GM10266 (cell line): ENCODE measurements around the gene CREM.

Experiments
- DNase-seq: peaks from one replicate; pipeline ENCODE4 v3.0.0; 2012; ENCODE audit errors: extremely low spot score
- TF ChIP-seq, protein P1 (sequence below): IDR thresholded peaks from 2 replicates; pipeline ENCODE4 v1.5.1; 2012; ENCODE audit warnings: mild to moderate bottlenecking, low read depth; ENCODE audit not compliant: control insufficient read depth, insufficient read depth; ENCODE audit errors: missing control alignments

Gene CREM

DNA sequence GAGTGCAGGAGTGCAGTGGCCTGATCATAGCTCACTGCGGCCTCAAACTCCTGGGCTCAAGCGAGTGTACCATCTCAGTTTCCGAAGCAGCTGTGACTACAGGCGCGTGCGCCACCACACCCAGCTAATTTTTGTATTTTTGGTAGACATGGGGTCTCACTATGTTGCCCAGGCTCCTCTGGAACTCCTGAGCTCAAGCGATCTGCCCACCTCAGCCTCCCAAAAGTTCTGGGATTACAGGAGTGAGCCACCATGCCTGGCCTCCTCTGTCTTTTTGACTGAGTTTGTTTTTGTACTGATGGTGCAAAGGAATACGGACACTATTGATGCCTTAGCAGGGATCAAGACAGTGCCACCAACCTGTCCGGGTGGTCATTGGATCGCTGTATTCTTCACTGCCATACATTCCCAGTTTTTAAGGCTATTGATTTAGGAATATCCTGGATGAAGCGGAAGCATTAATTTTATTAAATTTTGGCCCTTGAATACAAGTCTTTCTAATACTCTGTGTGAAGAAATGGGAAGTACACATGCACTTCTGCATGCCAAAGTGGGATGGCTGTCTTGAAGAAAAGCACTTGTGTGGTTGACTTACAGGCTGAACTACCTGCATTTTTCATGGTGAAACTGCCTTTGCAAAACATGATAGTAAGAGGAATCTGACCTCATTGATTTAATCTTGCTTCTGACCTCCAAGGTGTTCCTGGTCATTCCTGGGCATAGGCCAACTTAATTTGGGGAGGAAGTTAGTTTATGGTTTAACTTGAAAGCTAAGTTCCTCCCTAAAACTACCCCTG lies 34.5 kb upstream of the CREM start:
- TF ChIP-seq, protein P1, sequence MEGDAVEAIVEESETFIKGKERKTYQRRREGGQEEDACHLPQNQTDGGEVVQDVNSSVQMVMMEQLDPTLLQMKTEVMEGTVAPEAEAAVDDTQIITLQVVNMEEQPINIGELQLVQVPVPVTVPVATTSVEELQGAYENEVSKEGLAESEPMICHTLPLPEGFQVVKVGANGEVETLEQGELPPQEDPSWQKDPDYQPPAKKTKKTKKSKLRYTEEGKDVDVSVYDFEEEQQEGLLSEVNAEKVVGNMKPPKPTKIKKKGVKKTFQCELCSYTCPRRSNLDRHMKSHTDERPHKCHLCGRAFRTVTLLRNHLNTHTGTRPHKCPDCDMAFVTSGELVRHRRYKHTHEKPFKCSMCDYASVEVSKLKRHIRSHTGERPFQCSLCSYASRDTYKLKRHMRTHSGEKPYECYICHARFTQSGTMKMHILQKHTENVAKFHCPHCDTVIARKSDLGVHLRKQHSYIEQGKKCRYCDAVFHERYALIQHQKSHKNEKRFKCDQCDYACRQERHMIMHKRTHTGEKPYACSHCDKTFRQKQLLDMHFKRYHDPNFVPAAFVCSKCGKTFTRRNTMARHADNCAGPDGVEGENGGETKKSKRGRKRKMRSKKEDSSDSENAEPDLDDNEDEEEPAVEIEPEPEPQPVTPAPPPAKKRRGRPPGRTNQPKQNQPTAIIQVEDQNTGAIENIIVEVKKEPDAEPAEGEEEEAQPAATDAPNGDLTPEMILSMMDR: no peak
- DNase-seq: no peak

DNA sequence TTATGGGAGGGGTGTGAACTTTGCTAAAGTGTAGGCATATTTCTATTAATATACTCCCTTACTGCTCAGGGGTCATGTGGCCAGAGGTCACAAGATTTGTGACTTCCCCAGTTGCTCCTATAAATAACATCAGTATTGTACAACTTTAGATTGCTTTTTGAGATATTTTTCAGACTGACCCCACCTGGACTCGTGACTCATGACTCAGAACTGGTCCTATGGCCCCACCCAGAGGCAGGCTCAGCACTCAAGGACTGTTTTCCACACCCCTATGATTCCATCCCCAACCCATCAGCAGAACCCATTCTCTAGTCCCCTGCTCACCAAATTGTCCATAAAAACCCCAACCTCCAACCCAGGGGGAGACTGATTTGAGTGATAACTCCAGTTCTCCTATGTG lies 33.8 kb upstream of the CREM start:
- TF ChIP-seq, protein P1: peak; percentile 10
- no peak for DNase-seq

DNA sequence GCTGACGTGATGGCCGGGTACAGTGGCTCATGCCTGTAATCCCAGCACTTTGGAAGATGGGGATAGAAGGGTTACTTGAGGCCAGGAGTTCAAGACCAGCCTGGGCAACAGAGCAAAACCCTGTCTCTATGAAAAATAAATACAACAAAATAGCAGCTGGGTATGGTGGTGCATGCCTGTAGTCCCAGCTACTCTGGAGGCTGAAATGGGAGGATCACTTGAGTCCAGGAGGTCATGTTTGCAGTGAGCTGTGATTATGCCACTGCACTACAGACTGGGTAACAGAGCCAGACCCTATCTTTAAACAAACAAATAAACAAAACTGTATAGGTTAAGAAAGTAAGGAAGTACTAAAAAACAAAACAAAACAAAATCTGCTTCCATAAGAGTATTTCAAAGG lies 30.3 kb upstream of the CREM start:
- TF ChIP-seq, protein P1: no peak
- DNase-seq: no peak

DNA sequence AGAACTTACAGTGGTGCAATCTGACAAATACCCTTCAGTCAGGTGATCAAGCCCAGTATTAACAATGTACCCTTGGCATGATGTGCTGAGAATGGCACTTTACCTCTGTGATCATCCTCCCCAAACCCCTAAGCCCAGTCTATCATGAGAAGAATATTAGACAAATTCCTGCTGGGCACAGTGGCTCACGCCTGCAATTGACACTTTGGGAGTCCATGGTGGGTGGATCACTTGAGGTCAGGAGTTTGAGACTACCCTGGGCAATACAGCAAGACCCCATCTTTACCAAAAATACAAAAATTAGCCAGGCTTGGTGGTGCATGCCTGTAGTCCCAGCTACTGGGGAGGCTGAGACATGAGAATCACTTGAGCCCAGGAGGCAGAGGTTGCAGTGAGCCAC lies 29.1 kb upstream of the CREM start:
- TF ChIP-seq, protein P1: no peak
- DNase-seq: no peak

DNA sequence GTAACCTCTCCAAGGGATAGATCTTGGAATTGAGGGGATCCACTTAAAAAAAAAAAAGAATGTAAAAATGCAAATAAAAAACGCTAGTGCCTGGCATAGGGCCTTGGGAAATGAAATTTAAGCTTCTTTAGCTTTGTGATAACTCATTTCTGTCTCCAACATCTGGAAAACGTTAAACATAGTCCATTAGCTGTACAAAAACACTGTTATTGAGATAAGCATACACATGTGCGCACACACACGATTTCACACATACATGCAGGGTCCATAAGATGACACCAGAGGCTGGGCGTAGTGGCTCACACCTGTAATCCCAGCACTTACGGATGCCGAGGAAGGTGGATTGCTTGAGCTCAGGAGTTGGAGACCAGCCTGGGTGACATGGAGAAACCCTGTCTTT lies 22.8 kb upstream of the CREM start:
- TF ChIP-seq, protein P1: no peak
- DNase-seq: no peak

DNA sequence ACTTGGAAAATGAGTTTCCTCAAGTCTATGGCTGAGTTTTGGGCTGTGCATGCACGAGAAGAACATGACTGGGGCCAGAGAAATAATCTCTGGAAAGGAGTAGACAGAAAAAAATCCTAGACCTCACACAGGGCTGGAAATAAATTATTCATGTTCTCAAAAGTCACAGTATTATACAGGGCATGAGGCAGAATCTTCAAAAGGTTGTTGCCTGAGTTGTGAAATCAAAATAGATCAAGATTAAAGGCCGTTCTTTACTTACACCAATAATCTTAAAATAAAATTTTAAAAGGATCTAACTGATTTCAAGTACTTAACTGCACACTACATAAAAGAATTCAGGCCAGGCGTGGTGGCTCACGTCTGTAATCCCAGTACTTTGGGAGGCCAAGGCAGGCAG lies 14.1 kb upstream of the CREM start:
- TF ChIP-seq, protein P1: no peak
- no peak for DNase-seq

DNA sequence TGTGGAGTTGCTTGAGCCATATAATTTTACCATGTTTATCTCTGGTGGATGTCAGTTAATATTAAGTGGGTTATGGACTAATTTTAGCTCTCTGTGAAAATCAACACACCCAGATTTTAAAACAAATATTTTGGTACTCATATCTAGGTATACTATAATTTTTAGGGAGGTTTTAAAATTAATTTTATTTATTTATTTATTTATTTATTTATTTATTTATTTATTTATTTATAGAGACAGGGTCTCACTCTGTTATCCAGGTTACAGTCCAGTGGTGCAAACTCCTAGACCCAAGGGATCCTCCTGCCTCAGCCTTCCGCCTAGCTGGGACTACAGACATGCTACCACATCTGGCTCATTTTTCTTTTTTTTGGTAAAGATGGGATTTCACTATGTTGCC lies 7.3 kb upstream of the CREM start:
- TF ChIP-seq, protein P1: no peak
- DNase-seq: no peak
